IMR-90 (cell line): ENCODE measurements around the gene MTERF1. TPM values are rescaled to one million over a fixed set of nuclear protein-coding genes. Genes with fewer than 3 reads are reported as not detected.

Experiments used
- ATAC-seq: fragments of 200-7000 bp; cut with Tn5 transposase; 2 replicates; pipeline ENCODE4 v1.9.1; 2020; ENCODE audit warnings: low read depth, mild to moderate bottlenecking, moderate library complexity
- BruUV-seq: library from RNA; stranded (reverse); fragments of 400-500 nt; replicated peaks from 2 replicates; lab custom pipeline; 2021; lab: Mats Ljungman, UMichigan
- CTCF ChIA-PET: fragments of 300-600 bp; formaldehyde crosslinking; extraction: SDS; loops from one replicate; lab custom pipeline; 2021; ENCODE audit warnings: antibody characterized with exemption; lab: Yijun Ruan, JAX
- POLR2A ChIA-PET: fragments of 300-600 bp; sonication (Branson Sonifier 250); formaldehyde crosslinking; loops from one replicate; lab custom pipeline; 2022; ENCODE audit warnings: antibody characterized with exemption; ENCODE audit not compliant: unreplicated experiment; lab: Charles Lee
- DNase-seq: peaks from one replicate; pipeline ENCODE4 v3.0.0; 2013
- H2AFZ ChIP-seq: replicated peaks from 2 replicates; pipeline ENCODE3; 2013; ENCODE audit warnings: low read length, mild to moderate bottlenecking; ENCODE audit not compliant: poor library complexity
- H2AK5ac ChIP-seq: 2 replicates; pipeline ENCODE4 v1.6.1; 2013; ENCODE audit warnings: low read depth, low read length, inconsistent platforms
- H2AK9ac ChIP-seq: replicated peaks from 2 replicates; pipeline ENCODE3; 2013; ENCODE audit warnings: mild to moderate bottlenecking, low read depth, low read length, moderate library complexity; ENCODE audit not compliant: poor library complexity
- H2BK120ac ChIP-seq: 2 replicates; pipeline ENCODE4 v1.6.1; 2013; ENCODE audit warnings: low read depth, low read length, inconsistent platforms
- H2BK15ac ChIP-seq: 3 replicates; pipeline ENCODE4 v1.6.1; 2013; ENCODE audit warnings: low read depth, low read length, inconsistent platforms
- H2BK20ac ChIP-seq: 2 replicates; pipeline ENCODE4 v1.6.1; 2013; ENCODE audit warnings: low read depth, mild to moderate bottlenecking, inconsistent platforms, low read length, moderate library complexity
- H2BK5ac ChIP-seq: 2 replicates; pipeline ENCODE4 v1.6.1; 2013; ENCODE audit warnings: mild to moderate bottlenecking, low read depth, low read length, inconsistent platforms; ENCODE audit not compliant: poor library complexity, severe bottlenecking
- H3K14ac ChIP-seq: replicated peaks from 2 replicates; pipeline ENCODE4 v1.6.1; 2013; ENCODE audit warnings: low read depth, low read length, inconsistent platforms
- H3K18ac ChIP-seq: 2 replicates; pipeline ENCODE4 v1.6.1; 2013; ENCODE audit warnings: low read depth, low read length, control low read depth
- H3K23ac ChIP-seq: 2 replicates; pipeline ENCODE4 v1.6.1; 2013; ENCODE audit warnings: low read depth, low read length, inconsistent platforms
- H3K27ac ChIP-seq: 2 replicates; pipeline ENCODE4 v1.5.1; 2013; ENCODE audit warnings: mild to moderate bottlenecking, control low read depth, low read length; ENCODE audit not compliant: insufficient read depth
- H3K27me3 ChIP-seq: 2 replicates; pipeline ENCODE4 v1.6.1; 2013; ENCODE audit warnings: low read length; ENCODE audit not compliant: control insufficient read depth, insufficient read depth
- H3K36me3 ChIP-seq: 2 replicates; pipeline ENCODE4 v1.6.1; 2013; ENCODE audit warnings: low read length, mixed read lengths; ENCODE audit not compliant: control insufficient read depth, insufficient read depth
- H3K4ac ChIP-seq: 2 replicates; pipeline ENCODE4 v1.6.1; 2013; ENCODE audit warnings: low read depth, low read length, inconsistent platforms
- H3K4me1 ChIP-seq: 2 replicates; pipeline ENCODE4 v1.6.1; 2013; ENCODE audit warnings: low read length, mixed read lengths; ENCODE audit not compliant: control insufficient read depth, insufficient read depth
- H3K4me2 ChIP-seq: 2 replicates; pipeline ENCODE4 v1.6.1; 2013; ENCODE audit warnings: low read depth, mild to moderate bottlenecking, control low read depth, low read length, moderate library complexity
- H3K4me3 ChIP-seq: 2 replicates; pipeline ENCODE4 v1.5.1; 2013; ENCODE audit warnings: low read depth, mild to moderate bottlenecking, control low read depth, low read length, moderate library complexity; ENCODE audit not compliant: insufficient read depth
- H3K56ac ChIP-seq: 2 replicates; pipeline ENCODE4 v1.6.1; 2013; ENCODE audit warnings: low read length, inconsistent platforms; ENCODE audit not compliant: insufficient read depth; ENCODE audit errors: extremely low read depth
- H3K79me1 ChIP-seq, 2 experiments: 2 replicates each; pipeline ENCODE4 v1.6.1; 2013; ENCODE audit warnings: low read length in 2 of 2, inconsistent platforms in 1 of 2, low read depth in 1 of 2
- H3K9ac ChIP-seq: 2 replicates; pipeline ENCODE4 v1.6.1; 2013; ENCODE audit warnings: low read depth, low read length, control low read depth
- H3K9me1 ChIP-seq: 2 replicates; pipeline ENCODE4 v1.6.1; 2013; ENCODE audit warnings: low read length, inconsistent platforms; ENCODE audit not compliant: insufficient read depth
- H3K9me3 ChIP-seq: 2 replicates; pipeline ENCODE4 v1.6.1; 2013; ENCODE audit warnings: low read length; ENCODE audit not compliant: control insufficient read depth, insufficient read depth
- H4K20me1 ChIP-seq: 2 replicates; pipeline ENCODE4 v1.6.1; 2013; ENCODE audit warnings: low read length, inconsistent platforms; ENCODE audit not compliant: insufficient read depth
- H4K5ac ChIP-seq: 2 replicates; pipeline ENCODE4 v1.6.1; 2013; ENCODE audit warnings: mild to moderate bottlenecking, low read depth, low read length, control low read depth
- H4K8ac ChIP-seq, 2 experiments: 2 replicates each; pipeline ENCODE4 v1.6.1; 2013; ENCODE audit warnings: low read depth in 2 of 2, low read length in 2 of 2, control low read depth in 1 of 2, inconsistent platforms in 1 of 2
- H4K91ac ChIP-seq: 2 replicates; pipeline ENCODE4 v1.6.1; 2013; ENCODE audit warnings: low read depth, low read length, inconsistent platforms; ENCODE audit not compliant: insufficient read depth
- CEBPB ChIP-seq: IDR thresholded peaks from 2 replicates; pipeline ENCODE4 v1.6.1; 2012; ENCODE audit warnings: low read depth, low read length, improper control_type of control experiment
- CHD1 ChIP-seq: IDR thresholded peaks from 2 replicates; pipeline ENCODE4 v1.6.1; 2012; ENCODE audit warnings: low read depth, low read length, improper control_type of control experiment
- MAFK ChIP-seq: IDR thresholded peaks from 2 replicates; pipeline ENCODE4 v1.6.1; 2012; ENCODE audit warnings: low read depth, low read length, improper control_type of control experiment
- POLR2A ChIP-seq: IDR thresholded peaks from 2 replicates; pipeline ENCODE4 v1.6.1; 2012; ENCODE audit warnings: mild to moderate bottlenecking, low read depth, low read length
- RFX5 ChIP-seq: IDR thresholded peaks from 2 replicates; pipeline ENCODE4 v1.8.0; 2012; ENCODE audit warnings: low read depth, mild to moderate bottlenecking, low read length, moderate library complexity
- dilution Hi-C: fragments of 300-500 bp; cut with HindIII; formaldehyde crosslinking; loops from one replicate; pipeline ENCODE4 v1.14.3; 2018; ENCODE audit warnings: low sequenced_read_pairs; ENCODE audit not compliant: unreplicated experiment
- in situ Hi-C: fragments of 300-500 bp; cut with MboI; formaldehyde crosslinking; loops from 3 replicates; pipeline ENCODE4 v1.14.3; 2019; ENCODE audit warnings: low sequenced_read_pairs, inconsistent platforms, mixed read lengths
- intact Hi-C: fragments of 100-400 bp; cut with micrococcal nuclease; formaldehyde crosslinking; loops from 2 replicates; pipeline ENCODE4 v1.10.0; 2022
- polyA plus RNA-seq, 3 experiments: library from polyadenylated mRNA; depleted of rRNA; stranded (reverse); fragments of >200 nt; gene quantifications; 2 replicates each; pipeline ENCODE4 v1.2.3, GENCODE V29; 2012; ENCODE audit warnings: low replicate concordance in 1 of 3
- total RNA-seq: library from RNA; depleted of rRNA; stranded (reverse); fragments of >200 nt; gene quantifications from 2 replicates; pipeline ENCODE4 v1.2.3, GENCODE V29; 2012; rRNA removed

Gene MTERF1
- total and polyA plus RNA-seq, 2 of the 4 experiments (the other 2 are of a cell fraction) = 7.0 to 7.3 TPM

DNA sequence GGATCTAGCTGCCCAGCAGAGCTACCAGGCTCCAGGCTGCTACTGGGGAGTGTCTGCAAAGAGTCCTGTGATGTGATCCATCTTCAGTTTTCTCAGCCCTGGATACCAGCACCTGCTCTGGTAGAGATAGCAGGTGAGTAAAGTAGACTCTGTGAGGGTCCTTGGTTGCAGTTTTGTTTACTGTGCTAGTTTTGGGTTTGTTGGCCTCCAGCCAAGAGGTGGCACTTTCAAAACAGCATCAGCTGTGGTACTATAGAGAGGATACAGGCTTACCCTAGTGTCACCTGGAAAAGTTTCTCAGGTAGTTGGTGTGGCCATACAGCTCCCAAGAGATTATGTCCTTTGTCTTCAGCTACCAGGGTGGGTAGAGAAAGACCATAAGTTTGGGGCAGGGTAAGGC is 56.3 kb downstream of the MTERF1 start:
- intact Hi-C loops (no loop called here), in situ Hi-C loops (no loop called here), dilution Hi-C loops (no loop called here)
- ChIA-PET POLR2A (no interaction called here), CTCF (no interaction called here)
- Histone ChIP-seq H3K4me2 (no peak overlapping the region), H2BK15ac (no peak overlapping the region), H4K91ac (no peak overlapping the region), H3K4me3 (no peak overlapping the region), H3K4ac (no peak overlapping the region), H2BK120ac (no peak overlapping the region), H2AK9ac (no peak overlapping the region), H2BK5ac (no peak overlapping the region), H4K5ac (no peak overlapping the region), H4K8ac (no peak overlapping the region), H2AK5ac (no peak overlapping the region), H3K56ac (no peak overlapping the region), H2BK20ac (no peak overlapping the region), H3K9ac (no peak overlapping the region), H3K9me1 (no peaks in the 10 kb centered on the region), H3K27me3 (no peaks in the 10 kb centered on the region), H4K20me1 (no peaks in the 10 kb centered on the region), H3K9me3 (no peaks in the 10 kb centered on the region), H3K14ac (no peak overlapping the region), H3K4me1 (no peaks in the 10 kb centered on the region), H3K27ac (no peak overlapping the region), H3K36me3 (0 out of 2 replicates have a peak, but pooled peaks cover 1% of the 10 kb centered on the region), H3K18ac (no peak overlapping the region), H2AFZ (no peak overlapping the region), H3K79me1 (no peaks in the 10 kb centered on the region), H3K23ac (no peak overlapping the region)
- ATAC-seq (no peak), DNase-seq (no peak)
- TF ChIP-seq CHD1 = no peak
- TF ChIP-seq RFX5 = no peak
- no peak for TF ChIP-seq MAFK
- no peak for TF ChIP-seq CEBPB
- TF ChIP-seq POLR2A = no peak
- BruUV-seq = no TSS peak

Other genes starting within 250 kb of the MTERF1 start
- 25.3 and 49.4 TPM in 2 replicates for gene AKAP9, start 60.2 kb upstream of the MTERF1 start, total RNA-seq
- gene AKAP9, start 60.2 kb upstream of the MTERF1 start, polyA plus RNA-seq (2012; rRNA removed) = 8.7 and 9.7 TPM in 2 replicates